Trophoblast cell (in vitro differentiated cells and primary cell): ENCODE results near the gene ETNPPL.

Source experiments
- DNase-seq, 2 donors: peaks; one replicate each; pipeline ENCODE4 v3.0.0-alpha.2; 2016
- H2AFZ ChIP-seq: 2 replicates; pipeline ENCODE4 v1.6.1; 2013; ENCODE audit warnings: low read length, moderate library complexity, mild to moderate bottlenecking; ENCODE audit not compliant: insufficient read depth, poor library complexity
- H2AK5ac ChIP-seq: 2 replicates; pipeline ENCODE4 v1.6.1; 2013; ENCODE audit warnings: mild to moderate bottlenecking, low read length
- H2BK120ac ChIP-seq: 2 replicates; pipeline ENCODE4 v1.6.1; 2013; ENCODE audit warnings: low read length, mild to moderate bottlenecking, moderate library complexity; ENCODE audit not compliant: insufficient read depth, poor library complexity
- H2BK12ac ChIP-seq: 2 replicates; pipeline ENCODE4 v1.6.1; 2013; ENCODE audit warnings: mild to moderate bottlenecking, low read length, moderate library complexity
- H2BK5ac ChIP-seq: 2 replicates; pipeline ENCODE4 v1.6.1; 2013; ENCODE audit warnings: low read length, low read depth, moderate library complexity, mild to moderate bottlenecking; ENCODE audit not compliant: poor library complexity
- H3K14ac ChIP-seq: 2 replicates; pipeline ENCODE4 v1.6.1; 2013; ENCODE audit warnings: mild to moderate bottlenecking, low read length
- H3K18ac ChIP-seq: 2 replicates; pipeline ENCODE4 v1.6.1; 2013; ENCODE audit warnings: mild to moderate bottlenecking, low read length
- H3K23ac ChIP-seq: 2 replicates; pipeline ENCODE4 v1.6.1; 2013; ENCODE audit warnings: low read length
- H3K27ac ChIP-seq: 2 replicates; pipeline ENCODE4 v1.5.1; 2013; ENCODE audit warnings: low read depth, mild to moderate bottlenecking, inconsistent platforms, low read length, moderate library complexity
- H3K27me3 ChIP-seq: 2 replicates; pipeline ENCODE4 v1.6.1; 2013; ENCODE audit warnings: inconsistent platforms, mild to moderate bottlenecking, low read length, moderate library complexity; ENCODE audit not compliant: insufficient read depth
- H3K36me3 ChIP-seq, 2 experiments: 1 replicate in 1 of 2; 2 replicates in 1 of 2; pipeline ENCODE4 v1.6.1; 2013; ENCODE audit warnings: low read length in 2 of 2, mild to moderate bottlenecking in 2 of 2, moderate library complexity in 1 of 2; ENCODE audit not compliant: insufficient read depth in 2 of 2, control insufficient read depth in 1 of 2
- H3K4ac ChIP-seq: 2 replicates; pipeline ENCODE4 v1.6.1; 2013; ENCODE audit warnings: low read depth, mild to moderate bottlenecking, low read length, moderate library complexity
- H3K4me1 ChIP-seq, 2 experiments: 1 replicate in 1 of 2; 2 replicates in 1 of 2; pipeline ENCODE4 v1.6.1; 2013; ENCODE audit warnings: low read length in 2 of 2, mild to moderate bottlenecking in 2 of 2, moderate library complexity in 1 of 2; ENCODE audit not compliant: insufficient read depth in 2 of 2, control insufficient read depth in 1 of 2
- H3K4me2 ChIP-seq: 2 replicates; pipeline ENCODE4 v1.6.1; 2013; ENCODE audit warnings: inconsistent platforms, mild to moderate bottlenecking, low read length, moderate library complexity
- H3K4me3 ChIP-seq: 2 replicates; pipeline ENCODE4 v1.5.1; 2013; ENCODE audit warnings: mild to moderate bottlenecking, low read depth, low read length, inconsistent platforms
- H3K79me1 ChIP-seq: one replicate; pipeline ENCODE4 v1.6.1; 2013; ENCODE audit warnings: low read length
- H3K79me2 ChIP-seq: 2 replicates; pipeline ENCODE4 v1.6.1; 2013; ENCODE audit warnings: low read length, mild to moderate bottlenecking; ENCODE audit not compliant: control insufficient read depth, insufficient read depth, poor library complexity
- H3K9ac ChIP-seq: 2 replicates; pipeline ENCODE4 v1.6.1; 2013; ENCODE audit warnings: mild to moderate bottlenecking, low read length
- H3K9me3 ChIP-seq: 2 replicates; pipeline ENCODE4 v1.6.1; 2013; ENCODE audit warnings: low read depth, mild to moderate bottlenecking, control low read depth, inconsistent platforms, low read length; ENCODE audit not compliant: insufficient read depth
- H4K12ac ChIP-seq: 2 replicates; pipeline ENCODE4 v1.6.1; 2013; ENCODE audit warnings: low read depth, mild to moderate bottlenecking, low read length, moderate library complexity
- H4K8ac ChIP-seq: 2 replicates; pipeline ENCODE4 v1.6.1; 2013; ENCODE audit warnings: low read depth, mild to moderate bottlenecking, low read length, moderate library complexity
- H4K91ac ChIP-seq: one replicate; pipeline ENCODE4 v1.6.1; 2013; ENCODE audit warnings: low read depth, mild to moderate bottlenecking, low read length, moderate library complexity
- WGBS: extraction: QIAGEN DNeasy Blood & Tissue Kit; methylation state at CpG from one replicate; pipeline ENCODE4 v1.1.7; 2013; ENCODE audit warnings: missing lambda C conversion rate; ENCODE audit not compliant: insufficient read length, insufficient coverage; ENCODE audit errors: extremely low coverage; 5-methylcytosine and 5-hydroxymethylcytosine counted together

ETNPPL gene

DNA sequence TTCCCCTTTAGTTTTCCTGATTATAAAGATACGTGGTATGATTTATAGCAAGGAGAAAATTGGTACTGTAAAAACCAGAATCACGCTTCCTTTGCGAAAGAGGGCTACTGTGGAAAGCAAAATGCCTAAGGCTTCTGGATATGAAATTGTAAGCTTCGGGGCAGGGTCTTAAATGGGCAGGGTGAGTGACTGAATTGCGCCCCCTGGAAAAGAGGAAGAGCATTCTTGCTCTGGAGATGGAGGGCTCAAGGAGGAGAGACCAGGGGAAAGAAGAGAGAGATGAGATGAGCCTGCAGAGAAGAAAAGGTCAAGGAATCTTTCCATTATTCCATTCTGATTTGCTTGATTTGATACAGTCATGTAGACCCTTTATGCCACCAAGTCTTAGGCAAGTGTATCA is 13.1 kb upstream of the ETNPPL start:
- Histone ChIP-seq H3K27ac (no peak overlapping the region), H3K27me3 (no peaks in the 10 kb centered on the region), H3K9me3 (no peaks in the 10 kb centered on the region), H3K23ac (no peak overlapping the region), H3K4ac (no peak overlapping the region), H3K4me3 (no peak overlapping the region), H2AFZ (no peak overlapping the region), H2BK5ac (no peak overlapping the region), H3K18ac (no peak overlapping the region), H2BK12ac (no peak overlapping the region), H2AK5ac (no peak overlapping the region), H3K4me1 (no peaks in the 10 kb centered on the region), H3K36me3 (no peaks in the 10 kb centered on the region), H3K9ac (no peak overlapping the region), H2BK120ac (no peak overlapping the region), H4K8ac (no peak overlapping the region), H3K79me1 (no peaks in the 10 kb centered on the region), H3K4me2 (no peak overlapping the region), H4K91ac (no peak overlapping the region), H3K79me2 (no peaks in the 10 kb centered on the region), H4K12ac (no peak overlapping the region), H3K14ac (no peak overlapping the region)
- no CpG with 5 or more reads among the region's 5 CpGs for WGBS
- no peak for DNase-seq

DNA sequence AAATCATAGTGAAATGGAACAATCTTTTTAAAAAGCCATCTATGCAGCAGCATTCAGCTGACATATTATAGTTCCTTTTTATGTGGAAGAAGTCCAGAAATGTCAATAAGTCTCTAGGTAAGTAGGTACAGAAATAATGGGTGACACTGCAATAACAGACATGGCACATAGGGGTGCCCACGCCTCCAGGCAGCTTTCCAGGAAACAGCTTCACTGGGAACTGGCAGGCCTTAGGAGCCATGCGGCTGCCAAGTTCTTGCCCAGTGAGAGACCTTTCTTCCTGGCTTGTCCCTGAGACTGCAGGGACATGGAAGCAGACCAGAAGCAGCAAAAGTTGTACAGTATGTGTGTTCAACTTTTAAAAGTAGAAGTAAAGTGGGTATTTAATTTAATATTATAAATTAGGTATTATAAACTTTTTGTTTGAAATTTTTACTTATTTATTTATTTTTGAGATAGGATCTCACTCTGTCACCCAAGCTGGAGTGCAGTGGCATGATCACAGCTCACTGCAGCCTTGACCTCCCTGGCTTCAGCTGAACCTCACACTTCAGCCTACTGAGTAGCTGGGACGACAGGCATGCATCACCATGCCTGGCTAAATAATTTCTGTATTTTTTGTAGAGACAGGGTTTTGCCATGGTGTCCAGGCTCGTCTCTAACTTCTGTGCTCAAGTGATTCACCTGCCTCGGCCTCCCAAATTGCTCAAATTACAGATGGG is 12.1 kb upstream of the ETNPPL start:
- no peaks in the 10 kb centered on the region for H3K36me3 ChIP-seq
- no peak overlapping the region for H3K23ac ChIP-seq
- no peaks in the 10 kb centered on the region for H3K27me3 ChIP-seq
- H4K12ac ChIP-seq: no peak overlapping the region
- no peak overlapping the region for H3K27ac ChIP-seq
- H3K9me3 ChIP-seq: no peaks in the 10 kb centered on the region
- no peak overlapping the region for H2AK5ac ChIP-seq
- H2BK120ac ChIP-seq: no peak overlapping the region
- H3K14ac ChIP-seq: no peak overlapping the region
- H3K4me2 ChIP-seq: no peak overlapping the region
- H4K91ac ChIP-seq: no peak overlapping the region
- H3K79me2 ChIP-seq: no peaks in the 10 kb centered on the region
- no peak overlapping the region for H3K18ac ChIP-seq
- no peak overlapping the region for H2BK5ac ChIP-seq
- no peak overlapping the region for H2AFZ ChIP-seq
- H3K4me3 ChIP-seq: no peak overlapping the region
- H2BK12ac ChIP-seq: no peak overlapping the region
- H3K79me1 ChIP-seq: no peaks in the 10 kb centered on the region
- DNase-seq: no peak
- H4K8ac ChIP-seq: no peak overlapping the region
- no peaks in the 10 kb centered on the region for H3K4me1 ChIP-seq
- H3K9ac ChIP-seq: no peak overlapping the region
- H3K4ac ChIP-seq: no peak overlapping the region
- no CpG with 5 or more reads among the region's 5 CpGs for WGBS

DNA sequence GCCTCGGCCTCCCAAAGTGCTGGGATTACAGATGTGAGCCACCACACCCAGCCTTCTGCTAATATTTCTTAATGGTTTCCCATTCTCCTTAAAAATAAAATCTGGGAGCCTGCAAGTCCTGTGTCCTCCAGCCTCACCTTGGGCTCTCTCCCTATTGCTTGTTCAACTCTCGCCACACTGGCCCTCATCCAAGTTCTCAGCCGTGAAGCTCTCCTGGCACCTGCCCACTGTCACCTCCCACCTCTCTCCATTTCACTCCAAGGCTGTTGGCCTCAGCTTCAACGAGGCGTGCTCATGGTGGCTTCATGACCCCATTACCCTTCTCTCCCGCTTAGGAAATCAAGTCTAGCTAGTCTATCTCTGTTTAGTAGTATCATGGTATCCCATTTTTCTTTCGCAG is 9.5 kb upstream of the ETNPPL start:
- Histone ChIP-seq H4K91ac (no peak overlapping the region), H3K14ac (no peak overlapping the region), H2BK5ac (no peak overlapping the region), H3K4ac (no peak overlapping the region), H3K23ac (no peak overlapping the region), H4K8ac (no peak overlapping the region), H3K79me1 (no peaks in the 10 kb centered on the region), H2AFZ (no peak overlapping the region), H3K9me3 (no peaks in the 10 kb centered on the region), H3K79me2 (no peaks in the 10 kb centered on the region), H3K36me3 (no peaks in the 10 kb centered on the region), H3K27ac (no peak overlapping the region), H3K9ac (no peak overlapping the region), H3K4me1 (no peaks in the 10 kb centered on the region), H3K4me3 (no peak overlapping the region), H4K12ac (no peak overlapping the region), H2AK5ac (no peak overlapping the region), H3K27me3 (no peaks in the 10 kb centered on the region), H2BK12ac (no peak overlapping the region), H3K18ac (no peak overlapping the region), H2BK120ac (no peak overlapping the region), H3K4me2 (no peak overlapping the region)
- no peak for DNase-seq
- WGBS: no CpG with 5 or more reads among the region's 7 CpGs

DNA sequence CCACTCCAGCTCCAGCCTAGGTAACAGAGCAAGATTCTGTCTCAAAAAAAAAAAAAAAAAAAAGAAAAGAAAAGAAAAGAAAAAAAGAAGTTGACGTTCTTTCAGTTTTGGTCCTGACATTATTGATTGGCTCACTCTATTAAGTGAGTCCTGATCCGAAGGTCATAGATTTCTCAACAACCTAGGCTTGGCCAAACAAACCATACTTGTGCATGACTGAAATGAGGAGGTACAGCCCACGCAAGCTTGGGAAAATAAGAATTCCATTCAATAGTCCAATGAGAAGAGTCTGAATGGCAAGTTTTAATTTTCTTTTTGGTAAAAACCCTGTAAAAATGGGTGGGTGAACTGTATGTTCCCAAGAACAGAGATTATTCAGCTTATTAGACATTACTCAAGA is 3.2 kb upstream of the ETNPPL start:
- H3K4me3 ChIP-seq: no peak overlapping the region
- WGBS: no CpG with 5 or more reads among the region's 3 CpGs
- H2BK5ac ChIP-seq: no peak overlapping the region
- H3K27ac ChIP-seq: no peak overlapping the region
- no peak overlapping the region for H3K4ac ChIP-seq
- H3K18ac ChIP-seq: no peak overlapping the region
- no peak overlapping the region for H3K9ac ChIP-seq
- H3K36me3 ChIP-seq: no peaks in the 10 kb centered on the region
- no peaks in the 10 kb centered on the region for H3K9me3 ChIP-seq
- H3K4me1 ChIP-seq: peaks cover 0 to 9% of the 10 kb centered on the region in 2 experiments
- no peak overlapping the region for H2BK120ac ChIP-seq
- no peak overlapping the region for H2BK12ac ChIP-seq
- H2AK5ac ChIP-seq: no peak overlapping the region
- no peak overlapping the region for H2AFZ ChIP-seq
- no peak overlapping the region for H3K23ac ChIP-seq
- no peak overlapping the region for H4K12ac ChIP-seq
- H3K79me2 ChIP-seq: no peaks in the 10 kb centered on the region
- DNase-seq: no peak
- H4K91ac ChIP-seq: no peak overlapping the region
- H3K27me3 ChIP-seq: peaks cover 16% of the 10 kb centered on the region
- no peak overlapping the region for H4K8ac ChIP-seq
- no peaks in the 10 kb centered on the region for H3K79me1 ChIP-seq
- no peak overlapping the region for H3K14ac ChIP-seq
- H3K4me2 ChIP-seq: no peak overlapping the region
